Cardiac fibroblast (primary cell): ENCODE results near the gene TECPR1.
A peak's percentile ranks its signal among the peaks of the same experiment; 100 is the strongest.

Experiments
- DNase-seq, 2 donors: peaks; one replicate each; pipeline versions ENCODE4 v3.0.0 to v3.0.0-alpha.2; 2010; ENCODE audit warnings: low read depth in 2 of 2
- H3K4me3 ChIP-seq, 2 donors: replicated peaks in 1 of 2; 1 replicate in 1 of 2; 2 replicates in 1 of 2; pipeline ENCODE4 v1.5.1; 2011; ENCODE audit warnings: low read depth in 2 of 2, low read length in 2 of 2, mild to moderate bottlenecking in 2 of 2, moderate library complexity in 1 of 2
- TF ChIP-seq, protein P1 (sequence below): IDR thresholded peaks from one replicate; pipeline ENCODE4 v1.5.1; 2011; ENCODE audit warnings: low read depth, mild to moderate bottlenecking, low read length, inconsistent platforms

Gene TECPR1

DNA sequence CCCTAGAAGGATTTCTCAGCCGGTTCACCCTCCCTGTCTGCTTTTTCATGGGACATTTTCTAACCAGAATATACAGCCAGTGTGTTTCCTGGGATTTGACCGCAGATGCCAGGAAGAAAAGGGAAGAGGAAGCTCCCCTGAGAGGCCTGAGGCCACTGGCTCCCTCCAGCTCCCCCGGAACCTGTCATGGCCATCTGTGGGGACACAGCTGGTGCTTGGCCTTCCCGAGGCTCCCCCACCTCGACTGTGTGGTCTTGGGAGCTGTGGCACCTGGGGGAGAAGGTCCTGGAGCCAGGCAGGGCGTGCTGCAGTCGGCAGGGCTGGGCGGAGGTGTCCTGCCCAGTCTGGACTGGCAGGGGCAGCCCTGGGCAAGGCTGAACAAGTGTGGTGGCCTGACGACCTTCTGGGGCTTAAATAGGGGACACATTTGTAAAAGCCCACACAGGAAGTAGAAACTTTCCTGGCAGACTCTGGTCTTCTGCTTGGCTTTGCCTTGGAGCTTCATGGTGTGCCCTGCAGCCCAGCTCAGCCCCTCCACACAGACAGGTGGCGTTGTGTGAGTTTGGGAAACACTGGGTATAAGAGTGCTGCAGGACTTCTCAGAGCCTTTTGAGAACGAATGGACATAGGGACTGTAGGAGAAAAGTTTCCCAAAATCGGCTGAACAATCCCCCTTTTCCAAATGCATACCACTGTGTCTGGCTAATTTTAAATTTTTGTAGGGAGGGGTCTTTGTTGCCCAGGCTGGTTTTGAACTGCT is 36.2 kb upstream of the TECPR1 start:
- DNase-seq, result no peak
- no peak overlapping the region for H3K4me3 ChIP-seq
- TF ChIP-seq, protein P1, sequence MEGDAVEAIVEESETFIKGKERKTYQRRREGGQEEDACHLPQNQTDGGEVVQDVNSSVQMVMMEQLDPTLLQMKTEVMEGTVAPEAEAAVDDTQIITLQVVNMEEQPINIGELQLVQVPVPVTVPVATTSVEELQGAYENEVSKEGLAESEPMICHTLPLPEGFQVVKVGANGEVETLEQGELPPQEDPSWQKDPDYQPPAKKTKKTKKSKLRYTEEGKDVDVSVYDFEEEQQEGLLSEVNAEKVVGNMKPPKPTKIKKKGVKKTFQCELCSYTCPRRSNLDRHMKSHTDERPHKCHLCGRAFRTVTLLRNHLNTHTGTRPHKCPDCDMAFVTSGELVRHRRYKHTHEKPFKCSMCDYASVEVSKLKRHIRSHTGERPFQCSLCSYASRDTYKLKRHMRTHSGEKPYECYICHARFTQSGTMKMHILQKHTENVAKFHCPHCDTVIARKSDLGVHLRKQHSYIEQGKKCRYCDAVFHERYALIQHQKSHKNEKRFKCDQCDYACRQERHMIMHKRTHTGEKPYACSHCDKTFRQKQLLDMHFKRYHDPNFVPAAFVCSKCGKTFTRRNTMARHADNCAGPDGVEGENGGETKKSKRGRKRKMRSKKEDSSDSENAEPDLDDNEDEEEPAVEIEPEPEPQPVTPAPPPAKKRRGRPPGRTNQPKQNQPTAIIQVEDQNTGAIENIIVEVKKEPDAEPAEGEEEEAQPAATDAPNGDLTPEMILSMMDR, result no peak

DNA sequence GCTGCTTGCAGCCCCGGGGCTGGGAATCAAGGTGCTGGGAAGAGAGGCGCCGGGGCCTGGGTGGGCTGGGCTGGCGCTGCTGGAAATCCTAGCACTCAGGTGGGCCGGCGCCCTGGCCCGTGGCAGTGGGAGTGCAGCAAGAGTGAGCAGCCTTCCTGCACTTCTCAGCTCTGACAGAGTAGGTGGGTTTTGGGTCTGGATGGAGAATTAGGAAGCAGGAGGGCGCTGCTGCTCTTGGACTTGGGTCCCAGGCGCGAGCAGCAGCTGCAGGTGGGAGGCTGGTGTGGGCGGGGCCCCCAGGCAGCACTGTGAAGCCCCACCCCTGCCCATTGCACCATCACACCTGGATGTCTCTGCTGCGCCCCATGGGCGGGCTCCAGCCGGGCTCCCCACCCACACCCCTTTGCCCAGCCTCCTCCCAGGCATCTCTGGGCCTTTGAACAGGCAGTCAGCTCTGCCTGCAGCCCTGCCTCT is 35.5 kb upstream of the TECPR1 start:
- TF ChIP-seq, protein P1, result no peak
- no peak for DNase-seq
- H3K4me3 ChIP-seq, result no peak overlapping the region

DNA sequence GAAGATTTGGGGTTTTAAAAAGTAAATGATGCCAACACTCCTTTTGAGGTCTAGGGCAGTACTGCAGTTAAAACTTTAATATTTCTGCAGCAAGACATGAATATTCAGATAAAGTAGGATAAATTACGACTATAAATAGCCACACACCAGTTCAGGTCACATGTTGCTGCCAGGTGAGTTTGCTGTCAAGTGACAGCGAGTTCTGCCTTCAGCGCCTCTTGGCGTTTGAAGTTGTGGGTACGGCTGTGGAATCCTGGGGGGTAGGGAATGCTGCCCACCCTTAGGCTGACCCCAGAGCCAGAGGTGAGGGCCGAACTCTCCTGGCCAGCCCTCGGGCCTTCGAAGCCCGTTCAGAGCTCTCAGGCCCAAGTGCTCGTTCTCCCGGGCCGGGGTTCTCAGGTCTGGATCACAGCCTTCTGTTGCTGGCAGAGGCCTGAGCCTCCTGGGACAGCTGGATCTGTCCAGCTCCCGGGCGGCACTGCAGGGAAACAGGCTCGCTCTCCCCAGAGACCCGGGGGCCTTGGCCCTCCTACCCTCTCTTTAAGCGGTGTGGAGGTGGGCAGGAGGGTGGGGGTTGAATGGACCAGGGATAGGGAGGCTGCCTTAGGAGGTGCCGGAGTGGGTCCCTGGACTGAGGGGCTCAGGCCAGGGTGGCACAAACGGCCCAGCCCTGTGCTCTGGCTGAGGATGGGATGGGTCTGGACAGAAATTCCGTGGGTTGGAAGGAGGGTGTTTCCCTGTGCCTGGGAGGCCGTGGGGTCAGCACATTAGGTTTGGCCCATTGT is 34.9 kb upstream of the TECPR1 start:
- H3K4me3 ChIP-seq, result peak overlapping the region in 1 of 2 donors; percentile 92
- TF ChIP-seq, protein P1, result no peak
- no peak for DNase-seq

DNA sequence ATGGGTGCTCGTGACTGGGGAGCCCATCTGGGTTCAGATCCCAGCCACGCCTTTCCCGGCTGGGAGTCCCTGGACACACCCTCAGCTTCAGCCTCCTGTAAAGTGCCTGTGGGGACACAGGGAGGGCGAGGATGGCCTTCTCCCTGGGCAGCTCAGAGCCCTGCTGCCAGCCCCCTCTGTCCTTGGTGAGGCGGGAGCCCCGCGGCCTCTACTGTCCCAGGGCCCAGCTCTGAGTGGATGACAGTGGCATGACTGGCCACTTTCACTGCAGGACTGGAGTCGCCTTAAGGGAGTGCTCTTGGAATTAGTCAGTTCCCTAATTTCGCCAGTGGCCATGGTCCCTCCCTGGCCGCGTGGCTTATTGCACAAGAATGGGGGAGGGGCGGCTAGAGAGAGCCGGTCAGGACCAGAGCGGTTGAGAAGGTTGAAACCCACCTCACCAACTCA is 34.1 kb upstream of the TECPR1 start:
- peak overlapping the region; percentile 29 to 92 for H3K4me3 ChIP-seq
- TF ChIP-seq, protein P1, result no peak
- DNase-seq, result peak; percentile 57 to 81

DNA sequence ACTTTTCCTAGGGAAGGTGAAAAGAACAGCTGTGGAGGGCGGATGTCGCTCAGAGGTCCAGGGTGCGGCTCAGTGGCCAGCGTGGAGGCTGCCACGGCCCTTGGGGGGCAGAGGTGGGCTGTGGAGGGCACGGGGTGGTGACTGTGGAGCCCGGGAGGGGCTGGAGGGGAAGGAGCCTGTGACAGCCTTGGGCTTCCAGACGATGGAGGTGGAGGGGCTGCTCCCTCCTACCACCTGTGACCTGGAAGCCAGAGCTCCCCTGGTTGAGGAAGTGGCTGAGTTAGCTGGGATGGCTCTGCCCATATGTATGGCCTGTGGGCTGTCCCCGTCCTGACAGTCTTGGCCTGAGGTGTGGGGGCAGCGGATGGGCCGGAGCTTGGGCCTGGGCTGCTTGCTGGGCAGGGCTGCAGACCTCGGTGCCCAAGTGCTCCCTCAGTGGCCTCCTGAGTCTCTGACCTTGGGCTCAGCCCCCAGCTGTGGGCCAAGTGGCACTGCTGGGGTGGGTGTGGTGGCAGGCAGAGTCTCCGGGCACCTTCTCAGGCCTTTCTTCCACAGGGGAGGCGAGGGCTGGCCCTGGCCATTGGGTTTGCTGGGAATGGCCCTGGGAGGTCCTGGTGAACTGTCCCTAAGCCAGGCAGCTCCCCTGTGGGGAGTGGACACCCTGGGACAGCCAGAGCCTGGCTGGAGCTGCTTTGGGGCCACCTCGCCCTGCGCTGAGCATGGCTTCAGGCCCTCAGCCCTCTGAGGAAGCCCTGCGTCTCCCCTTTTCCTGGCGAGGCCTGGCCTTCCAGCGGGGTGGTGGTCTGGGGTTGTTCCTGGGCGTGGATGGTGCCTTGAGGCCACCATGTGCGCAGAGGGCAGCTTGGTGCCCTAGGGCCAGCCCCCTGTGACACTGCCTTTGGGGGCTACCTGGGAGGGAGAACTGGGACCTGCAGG is 33.4 kb upstream of the TECPR1 start:
- DNase-seq, result no peak
- H3K4me3 ChIP-seq, result peak overlapping the region; percentile 83 to 92
- TF ChIP-seq, protein P1, result no peak
